CD4-positive, alpha-beta T cell treated with Interleukin-21 for 1 hour (primary cell): ENCODE measurements around the gene PTPRQ.
"Not testable (repeated sequence)": the region's sequence is repeated elsewhere in the genome, so short reads cannot be mapped to it uniquely, and the experiment has no call there.

Source experiments
- DNase-seq: peaks from one replicate; pipeline ENCODE4 v3.0.0-alpha.2; 2020

PTPRQ gene

GRCh38 chr12:80470403-80470802 is 26.4 kb downstream of the PTPRQ start:
- DNase-seq = no peak

- no peak for DNase-seq
Observed at GRCh38 chr12:80472236-80472635, 28.2 kb downstream of the PTPRQ start.

- no peak for DNase-seq
Observed at GRCh38 chr12:80472911-80473500, 29.0 kb downstream of the PTPRQ start.

- not testable (repeated sequence) for DNase-seq
Observed at GRCh38 chr12:80477521-80478145, 33.6 kb downstream of the PTPRQ start.

- no peak for DNase-seq
Observed at GRCh38 chr12:80484746-80485145, 40.7 kb downstream of the PTPRQ start.

- no peak for DNase-seq
Observed at GRCh38 chr12:80485222-80485987, 41.4 kb downstream of the PTPRQ start.

GRCh38 chr12:80490329-80490728 is 46.3 kb downstream of the PTPRQ start:
- DNase-seq = no peak

- DNase-seq = no peak
Observed at GRCh38 chr12:80491166-80491565, 47.1 kb downstream of the PTPRQ start.

- DNase-seq = no peak
Observed at GRCh38 chr12:80493466-80493865, 49.4 kb downstream of the PTPRQ start.

- DNase-seq = no peak
Observed at GRCh38 chr12:80494836-80495235, 50.8 kb downstream of the PTPRQ start.

- DNase-seq = no peak
Observed at GRCh38 chr12:80498059-80498728, 54.2 kb downstream of the PTPRQ start.

- DNase-seq = no peak
Observed at GRCh38 chr12:80504389-80505163, 60.5 kb downstream of the PTPRQ start.

- DNase-seq = no peak
Observed at GRCh38 chr12:80509781-80510556, 65.9 kb downstream of the PTPRQ start.

GRCh38 chr12:80512781-80513180 is 68.7 kb downstream of the PTPRQ start:
- DNase-seq = no peak

- DNase-seq = no peak
Observed at GRCh38 chr12:80513211-80513610, 69.2 kb downstream of the PTPRQ start.

GRCh38 chr12:80517655-80518054 is 73.6 kb downstream of the PTPRQ start:
- no peak for DNase-seq

- no peak for DNase-seq
Observed at GRCh38 chr12:80531646-80532045, 87.6 kb downstream of the PTPRQ start.

- DNase-seq = no peak
Observed at GRCh38 chr12:80539029-80539428, 95.0 kb downstream of the PTPRQ start.

- DNase-seq = no peak
Observed at GRCh38 chr12:80549298-80549697, 105.3 kb downstream of the PTPRQ start.

- DNase-seq = no peak
Observed at GRCh38 chr12:80551897-80552296, 107.9 kb downstream of the PTPRQ start.

- DNase-seq = no peak
Observed at GRCh38 chr12:80553316-80553715, 109.3 kb downstream of the PTPRQ start.

GRCh38 chr12:80556566-80556965 is 112.5 kb downstream of the PTPRQ start:
- DNase-seq = no peak
